H1 (cell line): ENCODE results near the gene BTG2.

Experiments used
- BRCA1 ChIP-seq: IDR thresholded peaks from 2 replicates; pipeline ENCODE4 v1.6.1; 2012; ENCODE audit warnings: low read depth, low read length, improper control_type of control experiment
- GABPA ChIP-seq: IDR thresholded peaks from 2 replicates; pipeline ENCODE4 v1.6.1; 2011; ENCODE audit warnings: mild to moderate bottlenecking, low read length, moderate library complexity, borderline replicate concordance; ENCODE audit not compliant: insufficient read depth
- GTF2F1 ChIP-seq: IDR thresholded peaks from 2 replicates; pipeline ENCODE4 v1.6.1; 2012; ENCODE audit warnings: low read depth, low read length, improper control_type of control experiment, borderline replicate concordance
- HDAC2 ChIP-seq, 2 experiments: fragments of 300-600 bp in 1 of 2; sonication (generic) in 1 of 2; IDR thresholded peaks; 2 replicates each; pipeline ENCODE4 v1.6.1; 2011 to 2012; ENCODE audit warnings: low read depth in 2 of 2, low read length in 2 of 2, mild to moderate bottlenecking in 2 of 2, moderate library complexity in 2 of 2, borderline replicate concordance in 1 of 2, inconsistent platforms in 1 of 2
- POLR2A ChIP-seq, 2 experiments: IDR thresholded peaks; 1 replicate in 1 of 2; 2 replicates in 1 of 2; pipeline ENCODE4 v1.6.1; 2011; ENCODE audit warnings: low read depth in 2 of 2, low read length in 2 of 2, mild to moderate bottlenecking in 2 of 2; ENCODE audit errors: control extremely low read depth in 1 of 2
- POU5F1 ChIP-seq: IDR thresholded peaks from 2 replicates; pipeline ENCODE4 v1.6.1; 2011; ENCODE audit warnings: low read depth, mild to moderate bottlenecking, low read length, moderate library complexity
- SP1 ChIP-seq: IDR thresholded peaks from 2 replicates; pipeline ENCODE4 v1.6.1; 2011; ENCODE audit warnings: low read depth, low read length

DNA sequence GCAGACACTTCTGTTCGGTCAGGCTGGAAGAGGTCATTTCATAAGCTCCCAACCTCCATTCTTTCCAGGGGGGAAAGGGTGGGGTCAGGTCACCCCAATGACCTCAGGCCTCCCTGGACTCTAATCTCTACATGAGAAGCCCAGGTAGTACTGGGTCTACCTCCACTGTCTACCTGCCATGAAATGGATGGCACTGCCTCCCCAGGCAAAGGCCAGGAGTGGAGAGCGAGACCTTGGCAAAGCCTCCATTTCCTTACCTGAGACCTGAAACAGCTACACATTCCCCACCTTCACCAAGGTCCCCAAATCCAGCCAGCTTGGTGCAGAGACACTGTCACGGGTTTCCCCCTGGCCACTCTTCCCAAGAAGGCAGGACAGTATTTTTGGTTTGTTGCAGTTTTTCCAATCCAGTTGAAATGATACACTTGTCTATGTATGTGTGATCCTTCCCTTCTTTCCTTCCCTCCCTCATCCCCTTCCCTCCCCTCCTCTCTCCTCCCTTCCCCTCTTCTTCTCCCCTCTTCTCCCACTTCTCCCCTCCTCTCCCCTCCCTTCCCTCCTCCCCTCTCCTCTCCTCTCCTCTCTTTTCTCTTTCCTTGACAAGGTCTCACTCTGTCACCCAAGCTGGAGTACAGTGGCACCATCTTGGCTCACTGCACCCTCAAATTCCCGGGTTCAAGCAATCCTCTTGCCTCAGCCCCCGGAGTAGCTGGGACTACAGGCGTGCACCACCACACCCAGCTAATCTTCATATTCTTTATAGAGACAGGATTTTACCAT lies 16.1 kb downstream of the BTG2 start:
- TF ChIP-seq BRCA1 (no peak), SP1 (no peak), POLR2A (IDR thresholded peaks at IDR 0.05; ENCODE audit: control extremely low read depth in 1 of 2, low read depth in 2 of 2, low read length in 2 of 2) (no peak), GTF2F1 (no peak), POU5F1 (no peak), GABPA (no peak), HDAC2 (IDR thresholded peaks at IDR 0.05; ENCODE audit: borderline replicate concordance in 1 of 2, low read depth in 2 of 2, low read length in 2 of 2) (no peak)
